HEK293 (cell line): Measurements from ENCODE around the gene CHMP6.

Experiments
- CTCF ChIA-PET: fragments of 350-600 bp; formaldehyde crosslinking; extraction: SDS; loops from one replicate; lab custom pipeline; 2021; ENCODE audit warnings: antibody characterized with exemption; lab: Yijun Ruan, JAX
- POLR2A ChIA-PET: fragments of 300-600 bp; formaldehyde crosslinking; extraction: SDS; loops from one replicate; lab custom pipeline; 2020; ENCODE audit warnings: antibody characterized with exemption, inconsistent platforms; lab: Yijun Ruan, JAX
- H3K27ac ChIP-seq: fragments of 200-500 bp; sonication (Bioruptor generic); 2 replicates; pipeline ENCODE4 v1.5.1; 2014; ENCODE audit warnings: low read depth, low read length, control low read depth, inconsistent platforms; ENCODE audit errors: extremely low read depth
- H3K36me3 ChIP-seq, 2 experiments: fragments of 200-500 bp in 1 of 2; sonication (Bioruptor generic) in 1 of 2; 1 replicate in 1 of 2; 2 replicates in 1 of 2; pipeline ENCODE4 v1.5.1; 2014 to 2017; ENCODE audit warnings: inconsistent platforms in 2 of 2, low read length in 2 of 2; ENCODE audit not compliant: control insufficient read depth in 2 of 2, insufficient read depth in 1 of 2
- H3K4me1 ChIP-seq: fragments of 200-500 bp; sonication (Bioruptor generic); 2 replicates; pipeline ENCODE4 v1.5.1; 2014; ENCODE audit warnings: mild to moderate bottlenecking, low read length, inconsistent platforms; ENCODE audit not compliant: control insufficient read depth, insufficient read depth
- H3K4me3 ChIP-seq: 2 replicates; pipeline ENCODE4 v1.5.1; 2011; ENCODE audit warnings: low read depth, mild to moderate bottlenecking, control low read depth, low read length, moderate library complexity
- H3K9me3 ChIP-seq: fragments of 200-500 bp; sonication (Bioruptor generic); 2 replicates; pipeline ENCODE4 v1.5.1; 2014; ENCODE audit warnings: low read depth, low read length, inconsistent platforms; ENCODE audit not compliant: control insufficient read depth, insufficient read depth
- GFI1B ChIP-seq: fragments of 450-650 bp; formaldehyde crosslinking; IDR thresholded peaks from 2 replicates; pipeline ENCODE4 v1.5.1; 2016; ENCODE audit warnings: missing biosample characterization, missing genetic modification characterization
- GLI2 ChIP-seq: fragments of 450-650 bp; formaldehyde crosslinking; IDR thresholded peaks from 2 replicates; pipeline ENCODE4; 2017; ENCODE audit warnings: missing biosample characterization, missing genetic modification characterization, low read depth, borderline replicate concordance
- IKZF3 ChIP-seq: fragments of 450-650 bp; IDR thresholded peaks from 2 replicates; pipeline ENCODE4 v1.5.0; 2018; ENCODE audit warnings: missing biosample characterization, mild to moderate bottlenecking, missing genetic modification characterization, moderate library complexity
- KLF10 ChIP-seq: fragments of 450-650 bp; IDR thresholded peaks from 2 replicates; pipeline ENCODE4 v1.5.1; 2018; ENCODE audit warnings: missing biosample characterization, mild to moderate bottlenecking, missing genetic modification characterization
- KLF17 ChIP-seq: fragments of 450-650 bp; formaldehyde crosslinking; IDR thresholded peaks from 2 replicates; pipeline ENCODE4 v1.5.1; 2016; ENCODE audit warnings: missing biosample characterization, missing genetic modification characterization
- SP7 ChIP-seq: fragments of 450-650 bp; formaldehyde crosslinking; IDR thresholded peaks from 2 replicates; pipeline ENCODE4 v1.5.1; 2016; ENCODE audit warnings: missing biosample characterization, missing genetic modification characterization
- ZBTB26 ChIP-seq: fragments of 450-650 bp; formaldehyde crosslinking; optimal IDR thresholded peaks from 2 replicates; pipeline ENCODE3; 2016; ENCODE audit warnings: missing biosample characterization, mild to moderate bottlenecking, missing genetic modification characterization
- ZBTB44 ChIP-seq: fragments of 450-650 bp; IDR thresholded peaks from 2 replicates; pipeline ENCODE4 v1.5.1; 2018; ENCODE audit warnings: missing biosample characterization, mild to moderate bottlenecking, missing genetic modification characterization
- ZEB2 ChIP-seq: fragments of 450-650 bp; formaldehyde crosslinking; IDR thresholded peaks from 2 replicates; pipeline ENCODE4 v1.5.1; 2016; ENCODE audit warnings: missing biosample characterization, missing genetic modification characterization
- ZFP69B ChIP-seq: fragments of 450-650 bp; formaldehyde crosslinking; IDR thresholded peaks from 2 replicates; pipeline ENCODE4 v1.5.1; 2016; ENCODE audit warnings: missing biosample characterization, missing genetic modification characterization
- ZNF221 ChIP-seq: fragments of 450-650 bp; formaldehyde crosslinking; IDR thresholded peaks from 2 replicates; pipeline ENCODE4 v1.5.1; 2017; ENCODE audit warnings: missing biosample characterization, missing genetic modification characterization, borderline replicate concordance
- ZNF37A ChIP-seq: fragments of 450-650 bp; IDR thresholded peaks from 2 replicates; pipeline ENCODE4 v1.5.1; 2018; ENCODE audit warnings: missing biosample characterization, missing genetic modification characterization
- ZNF555 ChIP-seq: fragments of 450-650 bp; formaldehyde crosslinking; conservative IDR thresholded peaks from 2 replicates; pipeline ENCODE4 v1.5.1; 2017; ENCODE audit warnings: missing biosample characterization, mild to moderate bottlenecking, missing genetic modification characterization, inconsistent platforms
- ZNF561 ChIP-seq: fragments of 450-650 bp; IDR thresholded peaks from 2 replicates; pipeline ENCODE4 v1.5.1; 2018; ENCODE audit warnings: missing biosample characterization, missing genetic modification characterization, borderline replicate concordance
- ZNF660 ChIP-seq: fragments of 450-650 bp; IDR thresholded peaks from 2 replicates; pipeline ENCODE4 v1.5.1; 2018; ENCODE audit warnings: missing biosample characterization, mild to moderate bottlenecking, missing genetic modification characterization
- ZNF677 ChIP-seq: fragments of 450-650 bp; IDR thresholded peaks from 2 replicates; pipeline ENCODE4 v1.5.0; 2018; ENCODE audit warnings: missing biosample characterization, mild to moderate bottlenecking, missing genetic modification characterization, moderate library complexity
- ZNF692 ChIP-seq: fragments of 450-650 bp; formaldehyde crosslinking; IDR thresholded peaks from 2 replicates; pipeline ENCODE4 v1.5.1; 2016; ENCODE audit warnings: missing biosample characterization, missing genetic modification characterization
- ZSCAN30 ChIP-seq: fragments of 450-650 bp; IDR thresholded peaks from 2 replicates; pipeline ENCODE4 v1.5.1; 2018; ENCODE audit warnings: missing biosample characterization, mild to moderate bottlenecking, missing genetic modification characterization, moderate library complexity
- TF ChIP-seq, protein P1 (sequence below): fragments of 450-650 bp; formaldehyde crosslinking; IDR thresholded peaks from 2 replicates; pipeline ENCODE4; 2016; ENCODE audit warnings: missing biosample characterization, missing genetic modification characterization

CHMP6 gene

DNA sequence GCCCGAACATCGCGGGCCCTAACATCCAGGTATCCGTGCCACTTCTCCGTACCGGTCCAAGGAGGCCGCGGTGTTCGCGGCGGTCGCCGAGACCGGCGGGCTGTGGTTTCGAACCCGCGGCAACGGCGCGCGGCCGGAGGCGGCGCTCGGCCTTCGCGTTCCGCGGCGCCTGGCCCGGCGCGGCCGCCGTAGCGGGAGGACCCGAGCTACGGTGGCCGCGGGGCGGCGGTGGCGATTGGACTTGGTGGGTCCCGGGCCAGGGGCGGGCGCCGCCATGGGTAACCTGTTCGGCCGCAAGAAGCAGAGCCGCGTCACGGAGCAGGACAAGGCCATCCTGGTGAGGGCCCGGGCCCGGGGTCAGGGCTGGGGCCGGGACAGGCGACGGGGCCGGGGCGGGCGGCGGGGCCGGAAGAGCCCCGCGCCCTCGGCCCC, at the start of gene CHMP6:
Gene CHMP6, plus strand, starts transcription at position 197 of the 432 bp plus-strand sequence. Its CDS starts 78 bp downstream, at position 275.
- Histone ChIP-seq H3K4me3 (peak within 1 kb of the TSS; percentile 63), H3K9me3 (no peaks in the 10 kb centered on the region), H3K36me3 (peaks cover 0 to 17% of the 10 kb centered on the region in 2 experiments; a peak in 2 of 3 replicates), H3K27ac (peak within 1 kb of the TSS; percentile 63; the same call in 1 of the 2 replicates), H3K4me1 (peaks cover 2% of the 10 kb centered on the region; the same call in 1 of the 2 replicates)
- ChIA-PET CTCF (interaction anchor here (1.6 to 2.7 kb wide), 2 partner anchors 106 to 111 kb away, joined by 10 to 14 read pairs; no protein-coding TSS in a partner anchor), POLR2A (interaction anchor here (1.2 kb wide), 1 partner anchor 45 kb away, joined by 4 read pairs; no protein-coding TSS in a partner anchor)
- TF ChIP-seq, protein P1, sequence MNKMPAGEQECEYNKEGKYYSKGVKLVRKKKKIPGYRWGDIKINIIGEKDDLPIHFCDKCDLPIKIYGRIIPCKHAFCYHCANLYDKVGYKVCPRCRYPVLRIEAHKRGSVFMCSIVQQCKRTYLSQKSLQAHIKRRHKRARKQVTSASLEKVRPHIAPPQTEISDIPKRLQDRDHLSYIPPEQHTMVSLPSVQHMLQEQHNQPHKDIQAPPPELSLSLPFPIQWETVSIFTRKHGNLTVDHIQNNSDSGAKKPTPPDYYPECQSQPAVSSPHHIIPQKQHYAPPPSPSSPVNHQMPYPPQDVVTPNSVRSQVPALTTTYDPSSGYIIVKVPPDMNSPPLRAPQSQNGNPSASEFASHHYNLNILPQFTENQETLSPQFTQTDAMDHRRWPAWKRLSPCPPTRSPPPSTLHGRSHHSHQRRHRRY = no peak
- TF ChIP-seq ZSCAN30 (tag by site-specific recombination) = peak; percentile 53; the same call in 1 of the 2 replicates
- TF ChIP-seq ZNF221 (tag by site-specific recombination) = peak; percentile 31; the same call in 1 of the 2 replicates
- TF ChIP-seq ZNF37A (tag by site-specific recombination) = 0 out of 2 replicates have a peak, but pooled peaks have one; percentile 27
- TF ChIP-seq ZBTB44 = peak; percentile 59
- TF ChIP-seq IKZF3 (tag by site-specific recombination) = no peak
- 0 out of 2 replicates have a peak, but pooled peaks have one; percentile 4 for TF ChIP-seq KLF17
- peak; percentile 92 for TF ChIP-seq ZFP69B (tag by site-specific recombination)
- TF ChIP-seq GLI2 (tag by site-specific recombination) = no peak
- peak; percentile 81; the same call in 1 of the 2 replicates for TF ChIP-seq ZNF660 (tag by site-specific recombination)
- TF ChIP-seq ZNF692 (tag by site-specific recombination) = peak; percentile 90
- peak; percentile 33; the same call in 1 of the 2 replicates for TF ChIP-seq ZNF677 (tag by site-specific recombination)
- TF ChIP-seq ZNF555 (tag by site-specific recombination) = no peak
- TF ChIP-seq ZEB2 (tag by site-specific recombination) = 0 out of 2 replicates have a peak, but pooled peaks have one; percentile 3
- peak; percentile 54 for TF ChIP-seq ZBTB26 (tag by site-specific recombination)
- no peak for TF ChIP-seq GFI1B
- TF ChIP-seq ZNF561 = peak; percentile 81; the same call in 1 of the 2 replicates
- 0 out of 2 replicates have a peak, but pooled peaks have one; percentile 10 for TF ChIP-seq KLF10 (tag by site-specific recombination)
- TF ChIP-seq SP7 (tag by site-specific recombination) = 0 out of 2 replicates have a peak, but pooled peaks have one; percentile 51
- TF ChIP-seq, all 188 proteins: peak for 14
